OCI-LY7 (cell line): Measurements from ENCODE around the gene DMXL1. TPM values are rescaled to one million over a fixed set of nuclear protein-coding genes. Genes with fewer than 3 reads are reported as not detected.

Source experiments
- BruUV-seq: library from RNA; stranded (reverse); fragments of 400-500 nt; replicated peaks from 2 replicates; lab custom pipeline; 2021; lab: Mats Ljungman, UMichigan
- CTCF ChIA-PET: fragments of 300-600 bp; sonication (Branson Sonifier 250); formaldehyde crosslinking; loops from one replicate; lab custom pipeline; 2022; ENCODE audit warnings: antibody characterized with exemption; ENCODE audit not compliant: unreplicated experiment; lab: Charles Lee
- POLR2A ChIA-PET: fragments of 300-600 bp; sonication (Branson Sonifier 250); formaldehyde crosslinking; loops from one replicate; lab custom pipeline; 2022; ENCODE audit warnings: antibody characterized with exemption; lab: Charles Lee
- DNase-seq: peaks from one replicate; pipeline ENCODE4 v3.0.0-alpha.2; 2015; ENCODE audit warnings: low spot score
- H2AFZ ChIP-seq: fragments of 200-600 bp; sonication (generic), shearing (Covaris generic); 2 replicates; pipeline ENCODE4 v1.6.1; 2014; ENCODE audit warnings: mild to moderate bottlenecking, antibody characterized with exemption, low read length, moderate library complexity
- H3K27ac ChIP-seq: fragments of 200-600 bp; sonication (generic); 2 replicates; pipeline ENCODE4 v1.5.1; 2014; ENCODE audit warnings: mixed run types, low read depth, mild to moderate bottlenecking, moderate library complexity, low read length, inconsistent platforms; ENCODE audit not compliant: poor library complexity, severe bottlenecking
- H3K36me3 ChIP-seq: fragments of 200-600 bp; sonication (generic); 2 replicates; pipeline ENCODE4 v1.6.1; 2014; ENCODE audit warnings: mild to moderate bottlenecking, antibody characterized with exemption, low read length, moderate library complexity, mixed read lengths; ENCODE audit not compliant: insufficient read depth
- H3K4me1 ChIP-seq: fragments of 200-600 bp; sonication (generic); 2 replicates; pipeline ENCODE4 v1.5.1; 2014; ENCODE audit warnings: mild to moderate bottlenecking, low read length; ENCODE audit not compliant: insufficient read depth, poor library complexity, severe bottlenecking
- H3K4me2 ChIP-seq: fragments of 200-600 bp; sonication (generic); 2 replicates; pipeline ENCODE4 v1.6.1; 2014; ENCODE audit warnings: mild to moderate bottlenecking, low read length
- H3K4me3 ChIP-seq: fragments of 200-600 bp; sonication (generic); 2 replicates; pipeline ENCODE4 v1.5.1; 2014; ENCODE audit warnings: mild to moderate bottlenecking, low read depth, low read length; ENCODE audit not compliant: poor library complexity, severe bottlenecking
- H3K79me2 ChIP-seq: fragments of 200-600 bp; sonication (generic); 2 replicates; pipeline ENCODE4 v1.6.1; 2016; ENCODE audit warnings: low read depth, mild to moderate bottlenecking, low read length, moderate library complexity, mixed read lengths; ENCODE audit not compliant: insufficient read depth
- H3K9me2 ChIP-seq: fragments of 200-600 bp; sonication (generic); 2 replicates; pipeline ENCODE4 v1.6.1; 2016; ENCODE audit warnings: mild to moderate bottlenecking, low read length, mixed read lengths; ENCODE audit not compliant: insufficient read depth
- H3K9me3 ChIP-seq: fragments of 200-600 bp; sonication (generic); 2 replicates; pipeline ENCODE4 v1.6.1; 2014; ENCODE audit warnings: mild to moderate bottlenecking, mixed run types, low read length, mixed read lengths
- H4K20me1 ChIP-seq: fragments of 200-600 bp; sonication (generic); 2 replicates; pipeline ENCODE4 v1.6.1; 2014; ENCODE audit warnings: mild to moderate bottlenecking, antibody characterized with exemption, low read length, moderate library complexity, mixed read lengths; ENCODE audit not compliant: insufficient read depth
- EZH2phosphoT487 ChIP-seq: fragments of 200-600 bp; sonication (generic); IDR thresholded peaks from 2 replicates; pipeline ENCODE4 v1.6.1; 2018; ENCODE audit warnings: low read depth, borderline replicate concordance, mild to moderate bottlenecking, mixed run types, antibody characterized with exemption, low read length, moderate library complexity, mixed read lengths
- intact Hi-C: fragments of 100-400 bp; cut with micrococcal nuclease; formaldehyde crosslinking; loops from one replicate; pipeline ENCODE4 v1.10.0; 2022; ENCODE audit not compliant: unreplicated experiment
- total RNA-seq, 2 experiments: library from RNA; depleted of rRNA in 1 of 2; stranded (reverse); fragments of >200 nt in 1 of 2; shearing (Covaris generic) in 1 of 2; gene quantifications; 2 replicates each; pipeline ENCODE4 v1.2.3, GENCODE V29; 2014 to 2022
- TF ChIP-seq, protein P1 (sequence below): fragments of 200-600 bp; sonication (generic); conservative IDR thresholded peaks from 2 replicates; pipeline ENCODE4 v1.5.1; 2014; ENCODE audit warnings: mild to moderate bottlenecking, antibody characterized with exemption, low read length, moderate library complexity, mixed read lengths

The DMXL1 gene
- total RNA-seq, 2 experiments from 2014 or later, result 76.6 to 79.4 TPM

DNA sequence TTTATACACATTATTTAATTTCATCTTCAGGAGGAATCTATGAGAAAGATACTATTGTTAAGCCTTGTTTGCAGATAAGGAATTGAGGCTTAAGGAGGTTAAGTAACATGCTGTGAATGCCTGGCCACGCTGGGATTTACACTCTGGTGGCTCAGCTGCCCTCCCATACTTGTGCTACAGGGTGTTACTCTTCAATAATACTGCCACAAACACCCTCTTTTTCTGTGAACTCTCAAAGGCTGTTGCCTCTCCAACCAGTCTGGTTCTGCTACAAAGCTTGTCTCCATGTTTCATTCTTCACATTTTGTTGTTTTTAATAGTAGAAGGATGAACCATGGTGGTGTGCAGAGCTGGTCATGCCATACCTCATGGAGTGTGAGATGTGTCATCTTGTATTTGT lies 208.2 kb downstream of the DMXL1 start:
- DNase-seq, result no peak
- no peaks in the 10 kb centered on the region for H3K9me3 ChIP-seq
- ChIA-PET CTCF (interaction anchor here (2.0 kb wide), 1 partner anchor 9 kb away, joined by 4 read pairs; no protein-coding TSS in a partner anchor), POLR2A (interaction anchor here (0.6 to 2.4 kb wide), 3 partner anchors 9 to 238 kb away, joined by 3 to 9 read pairs (median 8); no protein-coding TSS in a partner anchor)
- H4K20me1 ChIP-seq, result peaks cover 3% of the 10 kb centered on the region; the same call in 1 of the 2 replicates
- no peak overlapping the region for H3K4me3 ChIP-seq
- H3K36me3 ChIP-seq, result peaks cover 9% of the 10 kb centered on the region
- H3K4me2 ChIP-seq, result peak overlapping the region; percentile 63
- H3K9me2 ChIP-seq, result no peaks in the 10 kb centered on the region
- H3K4me1 ChIP-seq, result peaks cover 88% of the 10 kb centered on the region
- TF ChIP-seq, protein P1, sequence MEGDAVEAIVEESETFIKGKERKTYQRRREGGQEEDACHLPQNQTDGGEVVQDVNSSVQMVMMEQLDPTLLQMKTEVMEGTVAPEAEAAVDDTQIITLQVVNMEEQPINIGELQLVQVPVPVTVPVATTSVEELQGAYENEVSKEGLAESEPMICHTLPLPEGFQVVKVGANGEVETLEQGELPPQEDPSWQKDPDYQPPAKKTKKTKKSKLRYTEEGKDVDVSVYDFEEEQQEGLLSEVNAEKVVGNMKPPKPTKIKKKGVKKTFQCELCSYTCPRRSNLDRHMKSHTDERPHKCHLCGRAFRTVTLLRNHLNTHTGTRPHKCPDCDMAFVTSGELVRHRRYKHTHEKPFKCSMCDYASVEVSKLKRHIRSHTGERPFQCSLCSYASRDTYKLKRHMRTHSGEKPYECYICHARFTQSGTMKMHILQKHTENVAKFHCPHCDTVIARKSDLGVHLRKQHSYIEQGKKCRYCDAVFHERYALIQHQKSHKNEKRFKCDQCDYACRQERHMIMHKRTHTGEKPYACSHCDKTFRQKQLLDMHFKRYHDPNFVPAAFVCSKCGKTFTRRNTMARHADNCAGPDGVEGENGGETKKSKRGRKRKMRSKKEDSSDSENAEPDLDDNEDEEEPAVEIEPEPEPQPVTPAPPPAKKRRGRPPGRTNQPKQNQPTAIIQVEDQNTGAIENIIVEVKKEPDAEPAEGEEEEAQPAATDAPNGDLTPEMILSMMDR, result no peak
- H3K79me2 ChIP-seq, result peaks cover 49% of the 10 kb centered on the region
- intact Hi-C loops, result loop anchor here (5.0 kb wide), 1 partner anchor 257 kb away; no protein-coding TSS in a partner anchor
- H3K27ac ChIP-seq, result no peak overlapping the region
- H2AFZ ChIP-seq, result no peak overlapping the region
- BruUV-seq, result no TSS peak

DNA sequence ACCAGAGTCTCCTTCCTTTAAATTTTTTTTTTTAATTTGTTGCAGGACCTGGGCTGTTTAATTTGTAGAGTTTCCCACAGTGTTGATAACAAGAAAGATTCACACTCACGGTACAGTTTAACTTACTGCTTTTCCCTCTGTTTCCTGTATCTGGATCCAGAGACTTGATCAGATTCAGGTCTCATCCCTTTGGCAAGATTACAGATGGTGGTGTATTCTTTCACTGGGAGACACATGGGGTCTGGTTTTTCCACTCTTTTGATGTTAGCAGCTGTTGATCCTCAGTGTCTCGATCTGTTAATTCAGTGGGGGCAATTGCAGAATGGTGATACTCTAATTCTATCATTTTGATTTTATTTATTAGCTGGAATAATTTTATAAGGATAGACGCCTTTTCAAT lies 209.5 kb downstream of the DMXL1 start:
- CTCF ChIA-PET, result no interaction called here
- no peak overlapping the region for H3K4me3 ChIP-seq

DNA sequence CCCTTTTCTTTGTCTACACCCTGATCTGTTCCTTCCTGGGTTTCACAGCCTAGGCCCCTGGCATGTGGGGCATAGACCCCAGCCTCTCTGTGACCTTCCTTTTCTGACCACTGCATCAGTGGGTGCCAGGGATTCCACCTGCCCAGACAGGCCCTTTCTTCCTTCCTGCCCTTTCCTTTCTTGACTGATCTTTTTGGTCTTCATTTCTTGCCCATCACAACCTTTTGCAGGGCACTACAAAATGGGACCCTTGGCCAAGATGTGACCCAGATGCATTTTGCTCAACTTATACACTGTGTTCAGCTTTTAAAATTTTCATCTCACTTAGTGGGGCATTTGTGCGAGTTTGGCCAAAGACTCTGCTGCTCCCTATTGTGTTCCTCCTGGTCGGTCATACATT lies 211.7 kb downstream of the DMXL1 start:
- Histone ChIP-seq H3K4me1 (peaks cover 83% of the 10 kb centered on the region), H2AFZ (no peak overlapping the region), H3K4me3 (no peak overlapping the region), H3K36me3 (peaks cover 9% of the 10 kb centered on the region), H3K4me2 (no peak overlapping the region), H3K9me3 (no peaks in the 10 kb centered on the region), H3K27ac (no peak overlapping the region), H3K9me2 (no peaks in the 10 kb centered on the region), H4K20me1 (peaks cover 10% of the 10 kb centered on the region; the same call in 1 of the 2 replicates), H3K79me2 (peaks cover 44% of the 10 kb centered on the region)
- ChIA-PET POLR2A (interaction anchor here (0.5 to 1.9 kb wide), 4 partner anchors 10 to 53 kb away, joined by 3 to 7 read pairs (median 4); no protein-coding TSS in a partner anchor), CTCF (no interaction called here)
- no peak for DNase-seq
- intact Hi-C loops, result no loop called here
- TF ChIP-seq, protein P1, result no peak
- no peak for TF ChIP-seq EZH2phosphoT487
- no TSS peak for BruUV-seq

More for the DNA sequence above, 209.5 kb downstream of the DMXL1 start:
- intact Hi-C loops, result no loop called here
- peaks cover 51% of the 10 kb centered on the region for H3K79me2 ChIP-seq
- TF ChIP-seq, protein P1, result no peak
- no peak for TF ChIP-seq EZH2phosphoT487
- H3K27ac ChIP-seq, result no peak overlapping the region
- no peaks in the 10 kb centered on the region for H3K9me3 ChIP-seq
- no peak overlapping the region; the same call in 1 of the 2 replicates for H3K4me2 ChIP-seq
- H3K9me2 ChIP-seq, result no peaks in the 10 kb centered on the region
- DNase-seq, result no peak
- POLR2A ChIA-PET, result interaction anchor here (0.6 to 1.8 kb wide), 7 partner anchors 10 to 679 kb away, joined by 3 to 13 read pairs (median 5); no protein-coding TSS in a partner anchor
- BruUV-seq, result no TSS peak
- peaks cover 9% of the 10 kb centered on the region for H3K36me3 ChIP-seq
- no peak overlapping the region for H2AFZ ChIP-seq
- peaks cover 9% of the 10 kb centered on the region; the same call in 1 of the 2 replicates for H4K20me1 ChIP-seq
- peaks cover 87% of the 10 kb centered on the region for H3K4me1 ChIP-seq
